K562 (cell line): Measurements from ENCODE around the gene SPRYD7. TPM values are rescaled to one million over a fixed set of nuclear protein-coding genes. Genes with fewer than 3 reads are reported as not detected.

ENCODE experiments used
- ATAC-seq: fragments of 200-7000 bp; cut with Tn5 transposase; 3 replicates; pipeline ENCODE4 v1.9.1; 2020; ENCODE audit warnings: moderate library complexity
- BruUV-seq: library from RNA; stranded (reverse); fragments of 400-500 nt; replicated peaks from 2 replicates; lab custom pipeline; 2021; lab: Mats Ljungman, UMichigan
- CTCF ChIA-PET: fragments of 300-600 bp; formaldehyde crosslinking; extraction: SDS; loops from one replicate; lab custom pipeline; 2021; ENCODE audit warnings: low intra/inter-chr PET ratio; lab: Yijun Ruan, JAX
- POLR2A ChIA-PET: fragments of 300-600, 350-650 bp; sonication (Branson Sonifier 250); formaldehyde crosslinking; extraction: SDS; loops from one replicate; lab custom pipeline; 2021; ENCODE audit warnings: antibody characterized with exemption, inconsistent platforms; lab: Yijun Ruan, JAX
- DNase-seq, 4 experiments: peaks; one replicate each; pipeline versions ENCODE4 v3.0.0 to v3.0.0-alpha.2; 2011 to 2018; ENCODE audit warnings: low spot score in 3 of 4, mixed read lengths in 3 of 4; ENCODE audit errors: extremely low read depth in 1 of 4
- FAIRE-seq: peaks from 2 replicates; lab custom pipeline; 2011; peaks lifted over from hg19 to GRCh38; lab: Jason Lieb, UNC
- H2AFZ ChIP-seq: 2 replicates; pipeline ENCODE4 v1.6.0; 2011; ENCODE audit warnings: low read depth, low read length, control low read depth, inconsistent platforms
- H3K27ac ChIP-seq: fragments of 200-600 bp; 3 replicates; pipeline ENCODE4 v1.8.0; 2011; ENCODE audit warnings: low read depth, mild to moderate bottlenecking, control low read depth, inconsistent platforms, low read length, moderate library complexity, mixed read lengths; ENCODE audit errors: extremely low read depth
- H3K27me3 ChIP-seq, 2 experiments: fragments of 300-600 bp in 1 of 2; 2 replicates in 1 of 2; 3 replicates in 1 of 2; pipeline versions ENCODE4 v1.6.0 to v1.8.0; 2011; ENCODE audit warnings: inconsistent platforms in 2 of 2, low read length in 2 of 2, mild to moderate bottlenecking in 1 of 2, mixed read lengths in 1 of 2, moderate library complexity in 1 of 2; ENCODE audit not compliant: control insufficient read depth in 2 of 2, insufficient read depth in 2 of 2
- H3K36me3 ChIP-seq: fragments of 300-600 bp; 3 replicates; pipeline ENCODE4 v1.8.0; 2011; ENCODE audit warnings: mild to moderate bottlenecking, low read length, inconsistent platforms; ENCODE audit not compliant: control insufficient read depth, insufficient read depth
- H3K4me1 ChIP-seq, 2 experiments: fragments of 200-600 bp in 1 of 2; replicated peaks in 1 of 2; 2 replicates in 1 of 2; 3 replicates in 1 of 2; pipeline versions ENCODE4 v1.5.1 to v1.8.0; 2011; ENCODE audit warnings: inconsistent platforms in 2 of 2, low read length in 2 of 2, mild to moderate bottlenecking in 1 of 2, mixed read lengths in 1 of 2, moderate library complexity in 1 of 2; ENCODE audit not compliant: control insufficient read depth in 2 of 2, insufficient read depth in 2 of 2
- H3K4me2 ChIP-seq: 2 replicates; pipeline ENCODE4 v1.6.1; 2011; ENCODE audit warnings: low read length, control low read depth, inconsistent platforms, mixed read lengths; ENCODE audit not compliant: insufficient read depth
- H3K4me3 ChIP-seq: fragments of 200-600 bp; sonication (generic), shearing (Covaris generic); 2 replicates; pipeline ENCODE4 v1.5.1; 2016; ENCODE audit warnings: control low read depth, inconsistent platforms
- H3K79me2 ChIP-seq: fragments of 200-600 bp; 3 replicates; pipeline ENCODE4 v1.8.0; 2011; ENCODE audit warnings: low read length, inconsistent platforms; ENCODE audit not compliant: control insufficient read depth, insufficient read depth
- H3K9ac ChIP-seq, 2 experiments: 2 replicates each; pipeline versions ENCODE4 v1.6.0 to v1.6.1; 2011; ENCODE audit warnings: low read depth in 2 of 2, low read length in 2 of 2, control low read depth in 1 of 2, inconsistent platforms in 1 of 2, mild to moderate bottlenecking in 1 of 2, mixed read lengths in 1 of 2; ENCODE audit not compliant: insufficient read depth in 1 of 2
- H3K9me1 ChIP-seq: one replicate; pipeline ENCODE4 v1.6.0; 2011; ENCODE audit warnings: inconsistent platforms, mild to moderate bottlenecking, low read length, moderate library complexity; ENCODE audit not compliant: control insufficient read depth, insufficient read depth
- H3K9me3 ChIP-seq: replicated peaks from 2 replicates; pipeline ENCODE4 v1.5.1; 2011; ENCODE audit warnings: low read depth, low read length, inconsistent platforms; ENCODE audit not compliant: control insufficient read depth, insufficient read depth
- H4K20me1 ChIP-seq: replicated peaks from 2 replicates; pipeline ENCODE4 v1.6.1; 2011; ENCODE audit warnings: low read length, inconsistent platforms, mixed read lengths; ENCODE audit not compliant: control insufficient read depth, insufficient read depth
- CAMTA2 ChIP-seq: fragments of 250-450 bp; sonication (Bioruptor Pico); conservative IDR thresholded peaks from 2 replicates; pipeline ENCODE4 v1.5.1; 2022
- CHD7 ChIP-seq: fragments of 200-600 bp; sonication (generic); IDR thresholded peaks from one replicate; pipeline ENCODE4 v1.6.1; 2012; ENCODE audit warnings: mild to moderate bottlenecking, low read depth, low read length, inconsistent platforms
- COPS2 ChIP-seq: fragments of 450-650 bp; conservative IDR thresholded peaks from 2 replicates; pipeline ENCODE4 v1.6.1; 2016; ENCODE audit warnings: mild to moderate bottlenecking, moderate library complexity
- EGR1 ChIP-seq: fragments of 450-650 bp; conservative IDR thresholded peaks from 2 replicates; pipeline ENCODE4 v1.6.1; 2017; ENCODE audit warnings: mild to moderate bottlenecking
- KDM4B ChIP-seq, 2 experiments: fragments of 450-650 bp in 1 of 2; sonication (generic) in 1 of 2; IDR thresholded peaks; 2 replicates each; pipeline ENCODE4 v1.6.1; 2016 to 2017; ENCODE audit warnings: borderline replicate concordance in 2 of 2, antibody characterized with exemption in 1 of 2, low read depth in 1 of 2, mild to moderate bottlenecking in 1 of 2
- NRF1 ChIP-seq, 2 experiments: fragments of 450-650 bp; IDR thresholded peaks in 1 of 2; conservative IDR thresholded peaks in 1 of 2; 2 replicates each; pipeline ENCODE4 v1.6.1; 2014; ENCODE audit warnings: mild to moderate bottlenecking in 2 of 2
- PTBP1 ChIP-seq: fragments of 200-400 bp; formaldehyde crosslinking; IDR thresholded peaks from 2 replicates; pipeline ENCODE4 v1.6.1; 2017; ENCODE audit warnings: low read depth, low read length
- RBM22 ChIP-seq: fragments of 200-400 bp; formaldehyde crosslinking; IDR thresholded peaks from 2 replicates; pipeline ENCODE4 v1.6.1; 2018; ENCODE audit warnings: low read length, low read depth; ENCODE audit not compliant: poor library complexity, severe bottlenecking
- SIRT6 ChIP-seq: IDR thresholded peaks from one replicate; pipeline ENCODE4 v1.6.1; 2012; ENCODE audit warnings: low read depth, mild to moderate bottlenecking, control low read depth, inconsistent platforms, low read length, moderate library complexity
- SMAD3 ChIP-seq: fragments of 450-650 bp; formaldehyde crosslinking; conservative IDR thresholded peaks from 2 replicates; pipeline ENCODE4 v1.4.0; 2020; ENCODE audit warnings: mild to moderate bottlenecking
- TSC22D4 ChIP-seq: fragments of 450-650 bp; IDR thresholded peaks from 2 replicates; pipeline ENCODE4 v1.6.1; 2016; ENCODE audit warnings: missing genetic modification characterization, missing biosample characterization, control low read depth
- ZNF24 ChIP-seq: fragments of 450-650 bp; IDR thresholded peaks from 2 replicates; pipeline ENCODE4 v1.6.1; 2016
- WGBS: fragments of 100-300 bp; shearing (Covaris generic); methylation state at CpG from one replicate; pipeline ENCODE4 v1.1.6; 2016; ENCODE audit warnings: low coverage, mixed read lengths; ENCODE audit not compliant: insufficient coverage; ENCODE audit errors: missing lambda C conversion rate; 5-methylcytosine and 5-hydroxymethylcytosine counted together
- in situ Hi-C: fragments of 300-500 bp; cut with MboI; formaldehyde crosslinking; loops from 4 replicates; pipeline ENCODE4 v1.15.0; 2018; ENCODE audit warnings: inconsistent platforms, mixed read lengths
- intact Hi-C: fragments of 100-400 bp; cut with micrococcal nuclease; formaldehyde crosslinking; loops from 2 replicates; pipeline ENCODE4 v1.14.2; 2022
- polyA plus RNA-seq, 8 experiments: library from polyadenylated mRNA; depleted of rRNA in 4 of 8; stranded (reverse) in 5 of 8; unstranded in 3 of 8; fragments of >200 nt; fragmentation: Nextera tagmentation in 2 of 8; fragmentation: Illumina TruSeq in 1 of 8; extraction: Ambion mirVana in 2 of 8; extraction: Trizol in 1 of 8; gene quantifications; 2 replicates each; pipeline versions ENCODE4 v1.2.1 to v1.2.3, GENCODE V29; 2011 to 2014; ENCODE audit warnings: inconsistent platforms in 1 of 8, missing spikeins in 1 of 8
- total RNA-seq, 7 experiments: library from RNA; depleted of rRNA in 6 of 7; stranded (reverse); fragments of >200 nt in 6 of 7; fragmentation: Illumina TruSeq in 2 of 7; extraction: Trizol in 2 of 7; gene quantifications; 2 replicates each; pipeline versions ENCODE4 v1.2.1 to v1.2.3, GENCODE V29; 2011 to 2021; ENCODE audit warnings: low replicate concordance in 1 of 7

The SPRYD7 gene
- total and polyA plus RNA-seq, 9 of the 15 experiments (the other 6 are each of a cell fraction or from before 2014, with no cell fraction given) = 4.3 to 11.0 (median 7.9) TPM

DNA sequence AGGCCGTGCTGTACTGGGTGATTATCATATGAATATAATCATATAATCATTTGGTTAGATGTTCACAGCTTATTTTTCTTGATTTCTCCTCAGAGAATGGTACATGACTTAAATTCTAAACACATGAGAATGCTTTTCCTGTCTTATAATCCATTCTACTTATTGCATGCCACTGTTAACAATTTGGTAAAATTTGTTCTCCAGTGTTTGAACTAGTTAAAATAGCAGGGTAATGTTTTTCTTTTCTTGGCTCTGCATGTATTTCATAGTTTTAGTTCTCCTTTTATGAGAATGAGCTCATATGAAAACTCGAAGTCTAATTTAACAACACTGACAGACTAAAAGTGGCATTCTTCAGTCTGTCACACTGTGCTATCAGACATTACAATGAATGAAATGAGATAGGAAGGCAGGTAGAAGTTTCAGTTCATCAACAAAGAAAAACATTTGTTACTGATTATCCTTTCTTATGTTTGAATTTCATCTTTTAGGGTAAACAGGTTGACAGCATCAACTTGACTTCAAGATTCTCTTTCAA is 10.2 kb downstream of the SPRYD7 start:
- no peak overlapping the region for H3K9ac ChIP-seq
- H3K27ac ChIP-seq = no peak overlapping the region
- no peaks in the 10 kb centered on the region for H3K79me2 ChIP-seq
- H3K9me1 ChIP-seq = no peaks in the 10 kb centered on the region
- H2AFZ ChIP-seq = no peak overlapping the region
- in situ Hi-C loops (no loop called here), intact Hi-C loops (no loop called here)
- peaks cover 27% of the 10 kb centered on the region for H3K36me3 ChIP-seq
- DNase-seq = no peak
- no peaks in the 10 kb centered on the region for H3K9me3 ChIP-seq
- no peak overlapping the region for H3K4me2 ChIP-seq
- ChIA-PET POLR2A (no interaction called here), CTCF (no interaction called here)
- no peaks in the 10 kb centered on the region for H3K27me3 ChIP-seq
- H3K4me1 ChIP-seq = no peaks in the 10 kb centered on the region
- ATAC-seq = no peak
- H4K20me1 ChIP-seq = no peaks in the 10 kb centered on the region
- BruUV-seq = no TSS peak
- FAIRE-seq = no peak
- WGBS = 96% methylated on average over 2 of the region's 2 CpGs
- no peak overlapping the region for H3K4me3 ChIP-seq
- TF ChIP-seq COPS2 (no peak), ZNF24 (no peak), PTBP1 (no peak), TSC22D4 (tag) (no peak), CAMTA2 (CRISPR knock-in tag) (no peak), SMAD3 (no peak), CHD7 (no peak), SIRT6 (no peak), EGR1 (no peak), KDM4B (IDR thresholded peaks at IDR 0.05; ENCODE audit: borderline replicate concordance in 2 of 2, low read depth in 1 of 2) (no peak), RBM22 (no peak), NRF1 (conservative IDR thresholded peaks at IDR 0.05 in 1 of 2, IDR thresholded peaks at IDR 0.05 in 1 of 2) (no peak)
